ENCODE results near the gene GAPDHS. TPM values are rescaled to one million over a fixed set of nuclear protein-coding genes. Genes with fewer than 3 reads are reported as not detected.

Gene GAPDHS
- total RNA-seq, 1 experiment from 2014 or later: not detected

DNA sequence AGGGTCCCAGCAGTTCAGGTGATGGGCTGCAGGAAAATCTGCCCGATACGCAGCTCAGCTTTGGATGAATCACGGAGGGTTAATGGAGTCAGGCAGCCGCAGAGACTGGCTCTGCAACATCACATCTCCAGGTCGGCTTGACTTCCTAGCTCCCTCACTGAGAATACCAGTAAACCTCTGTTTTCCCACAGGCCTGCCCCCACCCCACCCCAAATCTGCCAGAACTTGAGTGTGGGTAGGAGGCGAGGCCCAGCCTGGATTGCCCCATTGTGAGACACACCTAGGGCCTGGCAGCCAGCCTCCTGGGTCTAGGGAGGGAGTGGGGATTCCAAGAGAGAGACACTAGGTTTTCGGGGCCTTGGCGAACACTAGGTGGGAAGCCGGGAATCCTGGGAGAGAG lies 39.3 kb upstream of the GAPDHS start:
- POLR2A ChIA-PET: no interaction called here

More for the DNA sequence above, 39.3 kb upstream of the GAPDHS start:
- no peak overlapping the region for H3K27ac ChIP-seq (ENCODE audit: low read depth, low read length)
- ChIA-PET CTCF (no interaction called here), RAD21 (ENCODE audit: low non-redundant PET in 1 of 2, low total read pairs in 2 of 2, uncharacterized antibody in 2 of 2, unreplicated experiment in 2 of 2) (no interaction called here)
- H3K9ac ChIP-seq (ENCODE audit: low read length): no peak overlapping the region
- no peaks in the 10 kb centered on the region; the same call in 1 of the 2 replicates for H3K27me3 ChIP-seq (ENCODE audit: insufficient read depth, low read length)
- H3K4me1 ChIP-seq (ENCODE audit: control insufficient read depth in 1 of 2, insufficient read depth in 2 of 2, low read length in 2 of 2): peaks cover 4 to 11% of the 10 kb centered on the region in 2 experiments; a peak in 3 of 4 replicates
- TF ChIP-seq, protein P1, sequence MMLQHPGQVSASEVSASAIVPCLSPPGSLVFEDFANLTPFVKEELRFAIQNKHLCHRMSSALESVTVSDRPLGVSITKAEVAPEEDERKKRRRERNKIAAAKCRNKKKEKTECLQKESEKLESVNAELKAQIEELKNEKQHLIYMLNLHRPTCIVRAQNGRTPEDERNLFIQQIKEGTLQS (IDR thresholded peaks at IDR 0.05): no peak
- TF ChIP-seq, protein P2, sequence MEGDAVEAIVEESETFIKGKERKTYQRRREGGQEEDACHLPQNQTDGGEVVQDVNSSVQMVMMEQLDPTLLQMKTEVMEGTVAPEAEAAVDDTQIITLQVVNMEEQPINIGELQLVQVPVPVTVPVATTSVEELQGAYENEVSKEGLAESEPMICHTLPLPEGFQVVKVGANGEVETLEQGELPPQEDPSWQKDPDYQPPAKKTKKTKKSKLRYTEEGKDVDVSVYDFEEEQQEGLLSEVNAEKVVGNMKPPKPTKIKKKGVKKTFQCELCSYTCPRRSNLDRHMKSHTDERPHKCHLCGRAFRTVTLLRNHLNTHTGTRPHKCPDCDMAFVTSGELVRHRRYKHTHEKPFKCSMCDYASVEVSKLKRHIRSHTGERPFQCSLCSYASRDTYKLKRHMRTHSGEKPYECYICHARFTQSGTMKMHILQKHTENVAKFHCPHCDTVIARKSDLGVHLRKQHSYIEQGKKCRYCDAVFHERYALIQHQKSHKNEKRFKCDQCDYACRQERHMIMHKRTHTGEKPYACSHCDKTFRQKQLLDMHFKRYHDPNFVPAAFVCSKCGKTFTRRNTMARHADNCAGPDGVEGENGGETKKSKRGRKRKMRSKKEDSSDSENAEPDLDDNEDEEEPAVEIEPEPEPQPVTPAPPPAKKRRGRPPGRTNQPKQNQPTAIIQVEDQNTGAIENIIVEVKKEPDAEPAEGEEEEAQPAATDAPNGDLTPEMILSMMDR (IDR thresholded peaks at IDR 0.05 in 2 of 3, conservative IDR thresholded peaks at IDR 0.05 in 1 of 3; ENCODE audit: borderline replicate concordance in 1 of 3, insufficient read depth in 1 of 3, low read depth in 2 of 3, low read length in 2 of 3): no peak
- no peak for TF ChIP-seq CEBPB (IDR thresholded peaks at IDR 0.05; ENCODE audit: low read depth)
- TF ChIP-seq RAD21 (IDR thresholded peaks at IDR 0.05; ENCODE audit: low read depth): no peak
- TF ChIP-seq JUND (IDR thresholded peaks at IDR 0.05): no peak
- TF ChIP-seq, protein P3, sequence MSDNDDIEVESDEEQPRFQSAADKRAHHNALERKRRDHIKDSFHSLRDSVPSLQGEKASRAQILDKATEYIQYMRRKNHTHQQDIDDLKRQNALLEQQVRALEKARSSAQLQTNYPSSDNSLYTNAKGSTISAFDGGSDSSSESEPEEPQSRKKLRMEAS (IDR thresholded peaks at IDR 0.05): no peak
- no peak for TF ChIP-seq SIN3A (IDR thresholded peaks at IDR 0.05; ENCODE audit: low read depth)
- no peak for TF ChIP-seq POLR2AphosphoS5 (IDR thresholded peaks at IDR 0.05; ENCODE audit: low read depth, low read length)
- TF ChIP-seq ZNF274 (IDR thresholded peaks at IDR 0.05; ENCODE audit: low read depth, low read length): no peak
- TF ChIP-seq SP1 (IDR thresholded peaks at IDR 0.05; ENCODE audit: low read depth): no peak
- TF ChIP-seq POLR2A (IDR thresholded peaks at IDR 0.05; ENCODE audit: borderline replicate concordance, extremely low read depth, insufficient read depth, insufficient read length): no peak
- no peak for TF ChIP-seq SRF (IDR thresholded peaks at IDR 0.05; ENCODE audit: low read depth)
- no peak for TF ChIP-seq ELF1 (IDR thresholded peaks at IDR 0.05; ENCODE audit: borderline replicate concordance, low read depth)
- TF ChIP-seq TCF7L2 (IDR thresholded peaks at IDR 0.05; ENCODE audit: borderline replicate concordance, extremely low read depth, insufficient read depth, insufficient read length): no peak
- TF ChIP-seq YY1 (IDR thresholded peaks at IDR 0.05; ENCODE audit: extremely low read depth, insufficient replicate concordance, low read depth, low read length): no peak
- TF ChIP-seq EZH2 (IDR thresholded peaks at IDR 0.05): no peak
- TF ChIP-seq FOSL1 (IDR thresholded peaks at IDR 0.05; ENCODE audit: low read depth): no peak
- TF ChIP-seq CBX3 (IDR thresholded peaks at IDR 0.05; ENCODE audit: low read depth): no peak
- TF ChIP-seq, protein P4, sequence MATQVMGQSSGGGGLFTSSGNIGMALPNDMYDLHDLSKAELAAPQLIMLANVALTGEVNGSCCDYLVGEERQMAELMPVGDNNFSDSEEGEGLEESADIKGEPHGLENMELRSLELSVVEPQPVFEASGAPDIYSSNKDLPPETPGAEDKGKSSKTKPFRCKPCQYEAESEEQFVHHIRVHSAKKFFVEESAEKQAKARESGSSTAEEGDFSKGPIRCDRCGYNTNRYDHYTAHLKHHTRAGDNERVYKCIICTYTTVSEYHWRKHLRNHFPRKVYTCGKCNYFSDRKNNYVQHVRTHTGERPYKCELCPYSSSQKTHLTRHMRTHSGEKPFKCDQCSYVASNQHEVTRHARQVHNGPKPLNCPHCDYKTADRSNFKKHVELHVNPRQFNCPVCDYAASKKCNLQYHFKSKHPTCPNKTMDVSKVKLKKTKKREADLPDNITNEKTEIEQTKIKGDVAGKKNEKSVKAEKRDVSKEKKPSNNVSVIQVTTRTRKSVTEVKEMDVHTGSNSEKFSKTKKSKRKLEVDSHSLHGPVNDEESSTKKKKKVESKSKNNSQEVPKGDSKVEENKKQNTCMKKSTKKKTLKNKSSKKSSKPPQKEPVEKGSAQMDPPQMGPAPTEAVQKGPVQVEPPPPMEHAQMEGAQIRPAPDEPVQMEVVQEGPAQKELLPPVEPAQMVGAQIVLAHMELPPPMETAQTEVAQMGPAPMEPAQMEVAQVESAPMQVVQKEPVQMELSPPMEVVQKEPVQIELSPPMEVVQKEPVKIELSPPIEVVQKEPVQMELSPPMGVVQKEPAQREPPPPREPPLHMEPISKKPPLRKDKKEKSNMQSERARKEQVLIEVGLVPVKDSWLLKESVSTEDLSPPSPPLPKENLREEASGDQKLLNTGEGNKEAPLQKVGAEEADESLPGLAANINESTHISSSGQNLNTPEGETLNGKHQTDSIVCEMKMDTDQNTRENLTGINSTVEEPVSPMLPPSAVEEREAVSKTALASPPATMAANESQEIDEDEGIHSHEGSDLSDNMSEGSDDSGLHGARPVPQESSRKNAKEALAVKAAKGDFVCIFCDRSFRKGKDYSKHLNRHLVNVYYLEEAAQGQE (IDR thresholded peaks at IDR 0.05; ENCODE audit: low read depth): no peak
- TF ChIP-seq EGR1 (IDR thresholded peaks at IDR 0.05; ENCODE audit: low read depth): no peak
- H3K9me2 ChIP-seq (ENCODE audit: insufficient read depth): no peaks in the 10 kb centered on the region
- H3K4me3 ChIP-seq (replicated peaks in 1 of 2; ENCODE audit: low read depth in 1 of 2, low read length in 2 of 2): no peak overlapping the region
- no peaks in the 10 kb centered on the region for H3K9me3 ChIP-seq (ENCODE audit: control insufficient read depth in 1 of 2, insufficient read depth in 1 of 2, low read depth in 1 of 2, low read length in 2 of 2)
- no peak overlapping the region for H2AFZ ChIP-seq (ENCODE audit: low read depth, low read length, poor library complexity, severe bottlenecking)
- H3K79me2 ChIP-seq (ENCODE audit: insufficient read depth, low read length): no peaks in the 10 kb centered on the region
- no peak for DNase-seq (ENCODE audit: low read depth, low spot score)
- no peak overlapping the region for H3K4me2 ChIP-seq (ENCODE audit: low read length)
- no peaks in the 10 kb centered on the region for H4K20me1 ChIP-seq (ENCODE audit: insufficient read depth)
- peaks cover 4 to 6% of the 10 kb centered on the region in 2 experiments; a peak in 1 of 4 replicates for H3K36me3 ChIP-seq (ENCODE audit: control insufficient read depth in 1 of 2, insufficient read depth in 2 of 2, low read length in 2 of 2)
- intact Hi-C loops (cut with micrococcal nuclease): no loop called here
- no TSS peak for BruUV-seq (replicated peaks)
- no peak for ATAC-seq
